IMR-90 (cell line): Measurements from ENCODE around the gene DCTN2. TPM values are rescaled to one million over a fixed set of nuclear protein-coding genes. Genes with fewer than 3 reads are reported as not detected.

Experiments
- ATAC-seq: fragments of 200-7000 bp; cut with Tn5 transposase; 2 replicates; pipeline ENCODE4 v1.9.1; 2020; ENCODE audit warnings: low read depth, mild to moderate bottlenecking, moderate library complexity
- BruUV-seq: library from RNA; stranded (reverse); fragments of 400-500 nt; replicated peaks from 2 replicates; lab custom pipeline; 2021; lab: Mats Ljungman, UMichigan
- CTCF ChIA-PET: fragments of 300-600 bp; formaldehyde crosslinking; extraction: SDS; loops from one replicate; lab custom pipeline; 2021; ENCODE audit warnings: antibody characterized with exemption; lab: Yijun Ruan, JAX
- POLR2A ChIA-PET: fragments of 300-600 bp; sonication (Branson Sonifier 250); formaldehyde crosslinking; loops from one replicate; lab custom pipeline; 2022; ENCODE audit warnings: antibody characterized with exemption; ENCODE audit not compliant: unreplicated experiment; lab: Charles Lee
- DNase-seq: peaks from one replicate; pipeline ENCODE4 v3.0.0; 2013
- H2AFZ ChIP-seq: replicated peaks from 2 replicates; pipeline ENCODE3; 2013; ENCODE audit warnings: low read length, mild to moderate bottlenecking; ENCODE audit not compliant: poor library complexity
- H2AK5ac ChIP-seq: 2 replicates; pipeline ENCODE4 v1.6.1; 2013; ENCODE audit warnings: low read depth, low read length, inconsistent platforms
- H2AK9ac ChIP-seq: replicated peaks from 2 replicates; pipeline ENCODE3; 2013; ENCODE audit warnings: mild to moderate bottlenecking, low read depth, low read length, moderate library complexity; ENCODE audit not compliant: poor library complexity
- H2BK120ac ChIP-seq: 2 replicates; pipeline ENCODE4 v1.6.1; 2013; ENCODE audit warnings: low read depth, low read length, inconsistent platforms
- H2BK15ac ChIP-seq: 3 replicates; pipeline ENCODE4 v1.6.1; 2013; ENCODE audit warnings: low read depth, low read length, inconsistent platforms
- H2BK20ac ChIP-seq: 2 replicates; pipeline ENCODE4 v1.6.1; 2013; ENCODE audit warnings: low read depth, mild to moderate bottlenecking, inconsistent platforms, low read length, moderate library complexity
- H2BK5ac ChIP-seq: 2 replicates; pipeline ENCODE4 v1.6.1; 2013; ENCODE audit warnings: mild to moderate bottlenecking, low read depth, low read length, inconsistent platforms; ENCODE audit not compliant: poor library complexity, severe bottlenecking
- H3K14ac ChIP-seq: replicated peaks from 2 replicates; pipeline ENCODE4 v1.6.1; 2013; ENCODE audit warnings: low read depth, low read length, inconsistent platforms
- H3K18ac ChIP-seq: 2 replicates; pipeline ENCODE4 v1.6.1; 2013; ENCODE audit warnings: low read depth, low read length, control low read depth
- H3K23ac ChIP-seq: 2 replicates; pipeline ENCODE4 v1.6.1; 2013; ENCODE audit warnings: low read depth, low read length, inconsistent platforms
- H3K27ac ChIP-seq: 2 replicates; pipeline ENCODE4 v1.5.1; 2013; ENCODE audit warnings: mild to moderate bottlenecking, control low read depth, low read length; ENCODE audit not compliant: insufficient read depth
- H3K27me3 ChIP-seq: 2 replicates; pipeline ENCODE4 v1.6.1; 2013; ENCODE audit warnings: low read length; ENCODE audit not compliant: control insufficient read depth, insufficient read depth
- H3K36me3 ChIP-seq: 2 replicates; pipeline ENCODE4 v1.6.1; 2013; ENCODE audit warnings: low read length, mixed read lengths; ENCODE audit not compliant: control insufficient read depth, insufficient read depth
- H3K4ac ChIP-seq: 2 replicates; pipeline ENCODE4 v1.6.1; 2013; ENCODE audit warnings: low read depth, low read length, inconsistent platforms
- H3K4me1 ChIP-seq: 2 replicates; pipeline ENCODE4 v1.6.1; 2013; ENCODE audit warnings: low read length, mixed read lengths; ENCODE audit not compliant: control insufficient read depth, insufficient read depth
- H3K4me2 ChIP-seq: 2 replicates; pipeline ENCODE4 v1.6.1; 2013; ENCODE audit warnings: low read depth, mild to moderate bottlenecking, control low read depth, low read length, moderate library complexity
- H3K4me3 ChIP-seq: 2 replicates; pipeline ENCODE4 v1.5.1; 2013; ENCODE audit warnings: low read depth, mild to moderate bottlenecking, control low read depth, low read length, moderate library complexity; ENCODE audit not compliant: insufficient read depth
- H3K56ac ChIP-seq: 2 replicates; pipeline ENCODE4 v1.6.1; 2013; ENCODE audit warnings: low read length, inconsistent platforms; ENCODE audit not compliant: insufficient read depth; ENCODE audit errors: extremely low read depth
- H3K79me1 ChIP-seq, 2 experiments: 2 replicates each; pipeline ENCODE4 v1.6.1; 2013; ENCODE audit warnings: low read length in 2 of 2, inconsistent platforms in 1 of 2, low read depth in 1 of 2
- H3K9ac ChIP-seq: 2 replicates; pipeline ENCODE4 v1.6.1; 2013; ENCODE audit warnings: low read depth, low read length, control low read depth
- H3K9me1 ChIP-seq: 2 replicates; pipeline ENCODE4 v1.6.1; 2013; ENCODE audit warnings: low read length, inconsistent platforms; ENCODE audit not compliant: insufficient read depth
- H3K9me3 ChIP-seq: 2 replicates; pipeline ENCODE4 v1.6.1; 2013; ENCODE audit warnings: low read length; ENCODE audit not compliant: control insufficient read depth, insufficient read depth
- H4K20me1 ChIP-seq: 2 replicates; pipeline ENCODE4 v1.6.1; 2013; ENCODE audit warnings: low read length, inconsistent platforms; ENCODE audit not compliant: insufficient read depth
- H4K5ac ChIP-seq: 2 replicates; pipeline ENCODE4 v1.6.1; 2013; ENCODE audit warnings: mild to moderate bottlenecking, low read depth, low read length, control low read depth
- H4K8ac ChIP-seq, 2 experiments: 2 replicates each; pipeline ENCODE4 v1.6.1; 2013; ENCODE audit warnings: low read depth in 2 of 2, low read length in 2 of 2, control low read depth in 1 of 2, inconsistent platforms in 1 of 2
- H4K91ac ChIP-seq: 2 replicates; pipeline ENCODE4 v1.6.1; 2013; ENCODE audit warnings: low read depth, low read length, inconsistent platforms; ENCODE audit not compliant: insufficient read depth
- FOS ChIP-seq: fragments of 150-350 bp; IDR thresholded peaks from 2 replicates; pipeline ENCODE4 v1.6.1; 2016; ENCODE audit warnings: low read depth, low read length
- POLR2A ChIP-seq: IDR thresholded peaks from 2 replicates; pipeline ENCODE4 v1.6.1; 2012; ENCODE audit warnings: mild to moderate bottlenecking, low read depth, low read length
- RAD21 ChIP-seq: IDR thresholded peaks from 2 replicates; pipeline ENCODE4 v1.6.1; 2012; ENCODE audit warnings: low read length, improper control_type of control experiment
- SMC3 ChIP-seq: fragments of 150-350 bp; IDR thresholded peaks from 2 replicates; pipeline ENCODE4 v1.6.1; 2016; ENCODE audit warnings: low read depth, mild to moderate bottlenecking, antibody characterized with exemption, low read length, moderate library complexity
- WGBS, 2 experiments: methylation state at CpG; one replicate each; pipeline versions ENCODE4 v1.1.5 to v1.1.7; 2013; ENCODE audit warnings: missing lambda C conversion rate in 2 of 2; ENCODE audit not compliant: insufficient read length in 1 of 2; ENCODE audit errors: extremely low coverage in 2 of 2; 5-methylcytosine and 5-hydroxymethylcytosine counted together
- dilution Hi-C: fragments of 300-500 bp; cut with HindIII; formaldehyde crosslinking; loops from one replicate; pipeline ENCODE4 v1.14.3; 2018; ENCODE audit warnings: low sequenced_read_pairs; ENCODE audit not compliant: unreplicated experiment
- in situ Hi-C: fragments of 300-500 bp; cut with MboI; formaldehyde crosslinking; loops from 3 replicates; pipeline ENCODE4 v1.14.3; 2019; ENCODE audit warnings: low sequenced_read_pairs, inconsistent platforms, mixed read lengths
- intact Hi-C: fragments of 100-400 bp; cut with micrococcal nuclease; formaldehyde crosslinking; loops from 2 replicates; pipeline ENCODE4 v1.10.0; 2022
- polyA plus RNA-seq, 3 experiments: library from polyadenylated mRNA; depleted of rRNA; stranded (reverse); fragments of >200 nt; gene quantifications; 2 replicates each; pipeline ENCODE4 v1.2.3, GENCODE V29; 2012; ENCODE audit warnings: low replicate concordance in 1 of 3
- total RNA-seq: library from RNA; depleted of rRNA; stranded (reverse); fragments of >200 nt; gene quantifications from 2 replicates; pipeline ENCODE4 v1.2.3, GENCODE V29; 2012
- TF ChIP-seq, protein P1 (sequence below): conservative IDR thresholded peaks from 2 replicates; pipeline ENCODE4 v1.5.1; 2012; ENCODE audit warnings: mild to moderate bottlenecking, low read depth, low read length, improper control_type of control experiment
- TF ChIP-seq, protein P2 (sequence below): fragments of 150-350 bp; IDR thresholded peaks from 2 replicates; pipeline ENCODE4 v1.6.1; 2017; ENCODE audit warnings: mild to moderate bottlenecking, antibody characterized with exemption, low read length, low read depth

The DCTN2 gene
- total and polyA plus RNA-seq, 2 of the 4 experiments (the other 2 are of a cell fraction) = 125 to 130 TPM

DNA sequence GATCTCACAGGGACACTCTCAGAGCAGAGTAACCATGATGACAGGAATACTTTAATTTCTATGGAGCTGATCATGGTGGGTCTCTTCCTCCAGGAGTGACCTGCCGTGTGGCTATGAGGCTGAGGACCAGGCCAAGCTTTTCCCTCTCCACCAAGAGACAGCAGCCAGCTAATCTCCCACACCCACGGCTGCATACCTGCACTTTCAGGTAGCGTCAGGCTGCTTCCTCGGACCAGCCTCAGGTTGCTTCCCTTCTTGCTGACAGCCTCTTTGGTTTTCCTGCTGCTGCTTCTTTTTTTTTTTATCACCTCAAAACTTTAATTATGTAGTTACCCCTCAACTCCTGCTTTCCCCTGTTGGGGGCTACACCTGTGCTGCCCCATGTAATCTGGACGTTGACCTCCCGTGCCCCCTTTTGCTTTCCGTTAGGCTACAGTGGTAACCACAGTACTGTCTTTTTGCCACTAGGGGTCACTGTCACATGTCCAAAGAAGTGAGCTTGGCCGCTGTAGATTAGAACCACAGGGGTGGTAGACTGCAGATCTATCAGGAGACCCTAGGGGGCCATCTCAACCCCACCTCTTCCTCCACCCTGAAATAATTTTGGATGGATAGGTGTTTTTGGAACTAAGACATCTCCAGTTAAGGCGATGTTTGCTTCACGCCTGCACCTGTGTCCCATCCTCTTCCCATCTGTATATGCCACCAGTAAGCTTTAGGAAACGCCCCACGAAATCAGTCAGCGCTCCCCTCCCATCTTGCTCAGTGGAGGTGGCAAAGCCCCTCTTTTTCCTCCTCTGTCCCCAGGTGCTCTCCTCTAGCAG, 36.2 kb upstream of the DCTN2 start:
- Histone ChIP-seq H2AK5ac (no peak overlapping the region), H3K36me3 (no peaks in the 10 kb centered on the region), H2AFZ (peak overlapping the region; percentile 83), H2BK20ac (no peak overlapping the region), H4K20me1 (no peaks in the 10 kb centered on the region), H3K4me3 (no peak overlapping the region), H3K23ac (no peak overlapping the region), H3K27me3 (peaks cover 36% of the 10 kb centered on the region), H2BK5ac (no peak overlapping the region), H3K18ac (no peak overlapping the region), H3K4me1 (no peaks in the 10 kb centered on the region), H3K27ac (no peak overlapping the region), H3K4ac (no peak overlapping the region), H3K9ac (no peak overlapping the region), H4K5ac (no peak overlapping the region), H3K14ac (no peak overlapping the region), H4K91ac (no peak overlapping the region), H3K9me3 (no peaks in the 10 kb centered on the region), H2BK120ac (no peak overlapping the region), H2BK15ac (no peak overlapping the region), H3K9me1 (no peaks in the 10 kb centered on the region), H2AK9ac (peak overlapping the region; percentile 66), H3K56ac (no peak overlapping the region), H4K8ac (no peak overlapping the region), H3K4me2 (no peak overlapping the region), H3K79me1 (no peaks in the 10 kb centered on the region)
- dilution Hi-C loops = no loop called here
- DNase-seq (peak; percentile 81), ATAC-seq (peak; percentile 100)
- ChIA-PET POLR2A (interaction anchor here (0.6 kb wide), 1 partner anchor 46 kb away, joined by 4 read pairs; no protein-coding TSS in a partner anchor), CTCF (interaction anchor here (0.5 to 2.0 kb wide), 22 partner anchors 8 to 154 kb away, joined by 3 to 11 read pairs (median 3); partner anchors contain the start of genes ARHGEF25, B4GALNT1 and OS9)
- TF ChIP-seq RAD21 (peak; percentile 91), FOS (no peak), POLR2A (no peak), SMC3 (peak; percentile 81)
- TF ChIP-seq, protein P1, sequence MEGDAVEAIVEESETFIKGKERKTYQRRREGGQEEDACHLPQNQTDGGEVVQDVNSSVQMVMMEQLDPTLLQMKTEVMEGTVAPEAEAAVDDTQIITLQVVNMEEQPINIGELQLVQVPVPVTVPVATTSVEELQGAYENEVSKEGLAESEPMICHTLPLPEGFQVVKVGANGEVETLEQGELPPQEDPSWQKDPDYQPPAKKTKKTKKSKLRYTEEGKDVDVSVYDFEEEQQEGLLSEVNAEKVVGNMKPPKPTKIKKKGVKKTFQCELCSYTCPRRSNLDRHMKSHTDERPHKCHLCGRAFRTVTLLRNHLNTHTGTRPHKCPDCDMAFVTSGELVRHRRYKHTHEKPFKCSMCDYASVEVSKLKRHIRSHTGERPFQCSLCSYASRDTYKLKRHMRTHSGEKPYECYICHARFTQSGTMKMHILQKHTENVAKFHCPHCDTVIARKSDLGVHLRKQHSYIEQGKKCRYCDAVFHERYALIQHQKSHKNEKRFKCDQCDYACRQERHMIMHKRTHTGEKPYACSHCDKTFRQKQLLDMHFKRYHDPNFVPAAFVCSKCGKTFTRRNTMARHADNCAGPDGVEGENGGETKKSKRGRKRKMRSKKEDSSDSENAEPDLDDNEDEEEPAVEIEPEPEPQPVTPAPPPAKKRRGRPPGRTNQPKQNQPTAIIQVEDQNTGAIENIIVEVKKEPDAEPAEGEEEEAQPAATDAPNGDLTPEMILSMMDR = peak; percentile 99
- TF ChIP-seq, protein P2, sequence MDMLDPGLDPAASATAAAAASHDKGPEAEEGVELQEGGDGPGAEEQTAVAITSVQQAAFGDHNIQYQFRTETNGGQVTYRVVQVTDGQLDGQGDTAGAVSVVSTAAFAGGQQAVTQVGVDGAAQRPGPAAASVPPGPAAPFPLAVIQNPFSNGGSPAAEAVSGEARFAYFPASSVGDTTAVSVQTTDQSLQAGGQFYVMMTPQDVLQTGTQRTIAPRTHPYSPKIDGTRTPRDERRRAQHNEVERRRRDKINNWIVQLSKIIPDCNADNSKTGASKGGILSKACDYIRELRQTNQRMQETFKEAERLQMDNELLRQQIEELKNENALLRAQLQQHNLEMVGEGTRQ = peak; percentile 8; the same call in 1 of the 2 replicates
- 0% methylated on average over 4 of the region's 13 CpGs; no CpG with 5 or more reads in 1 of the 2 experiments for WGBS, 2 experiments
- in situ Hi-C loops = loop anchor here (5.0 to 10.0 kb wide), 2 partner anchors 39 to 152 kb away; partner anchors contain the start of gene AGAP2
- intact Hi-C loops = loop anchor here (1.0 to 5.0 kb wide), 4 partner anchors 38 to 154 kb away; partner anchors contain the start of genes AGAP2 and B4GALNT1
- BruUV-seq = no TSS peak
